HUES48 (cell line): ENCODE results near the gene ZFYVE16.

Source experiments
- H3K27ac ChIP-seq: one replicate; pipeline ENCODE4 v1.7.0; 2013; ENCODE audit warnings: low read depth, low read length, inconsistent platforms
- H3K27me3 ChIP-seq: 2 replicates; pipeline ENCODE4 v1.6.1; 2013; ENCODE audit warnings: mild to moderate bottlenecking, low read length; ENCODE audit not compliant: control insufficient read depth, insufficient read depth
- H3K36me3 ChIP-seq: 2 replicates; pipeline ENCODE4 v1.6.1; 2013; ENCODE audit warnings: low read length; ENCODE audit not compliant: control insufficient read depth, insufficient read depth
- H3K4me1 ChIP-seq: 2 replicates; pipeline ENCODE4 v1.6.1; 2013; ENCODE audit warnings: mild to moderate bottlenecking, low read length; ENCODE audit not compliant: control insufficient read depth, insufficient read depth
- H3K4me3 ChIP-seq: 2 replicates; pipeline ENCODE4 v1.5.1; 2013; ENCODE audit warnings: mild to moderate bottlenecking, low read depth, low read length
- H3K9ac ChIP-seq: 2 replicates; pipeline ENCODE4 v1.6.1; 2013; ENCODE audit warnings: mild to moderate bottlenecking, low read depth, low read length, moderate library complexity
- H3K9me3 ChIP-seq: 2 replicates; pipeline ENCODE4 v1.6.1; 2013; ENCODE audit warnings: low read length; ENCODE audit not compliant: control insufficient read depth, insufficient read depth

ZFYVE16 gene

DNA sequence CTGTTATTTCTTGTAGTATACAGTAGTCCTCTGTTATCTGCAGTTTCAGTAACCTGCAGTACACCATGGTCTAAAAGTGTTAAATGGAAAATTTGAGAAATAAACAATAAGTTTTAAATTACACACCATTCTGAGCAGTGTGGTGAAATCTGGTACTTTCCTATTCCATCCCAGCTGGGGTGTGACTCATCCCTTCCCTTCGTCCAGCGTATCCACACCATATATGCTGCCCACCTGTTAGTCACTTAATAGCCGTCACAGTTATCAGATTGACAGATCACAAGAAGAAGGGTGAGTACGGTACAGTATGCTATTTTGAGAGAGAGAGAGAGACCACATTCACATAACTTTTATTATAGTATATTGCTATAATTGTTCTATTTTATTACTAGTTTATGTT, 109.0 kb downstream of the ZFYVE16 start:
- Histone ChIP-seq H3K4me3 (no peak overlapping the region), H3K9me3 (no peaks in the 10 kb centered on the region), H3K4me1 (no peaks in the 10 kb centered on the region), H3K27ac (no peak overlapping the region), H3K36me3 (no peaks in the 10 kb centered on the region), H3K27me3 (no peaks in the 10 kb centered on the region), H3K9ac (no peak overlapping the region)
